K562 (cell line): ENCODE data around the gene GABRD. TPM values are rescaled to one million over a fixed set of nuclear protein-coding genes. Genes with fewer than 3 reads are reported as not detected.

Source experiments
- ATAC-seq: fragments of 200-7000 bp; cut with Tn5 transposase; 3 replicates; pipeline ENCODE4 v1.9.1; 2020; ENCODE audit warnings: moderate library complexity
- BruUV-seq: library from RNA; stranded (reverse); fragments of 400-500 nt; replicated peaks from 2 replicates; lab custom pipeline; 2021; lab: Mats Ljungman, UMichigan
- CTCF ChIA-PET: fragments of 300-600 bp; formaldehyde crosslinking; extraction: SDS; loops from one replicate; lab custom pipeline; 2021; ENCODE audit warnings: low intra/inter-chr PET ratio; lab: Yijun Ruan, JAX
- POLR2A ChIA-PET: fragments of 300-600, 350-650 bp; sonication (Branson Sonifier 250); formaldehyde crosslinking; extraction: SDS; loops from one replicate; lab custom pipeline; 2021; ENCODE audit warnings: antibody characterized with exemption, inconsistent platforms; lab: Yijun Ruan, JAX
- DNase-seq, 4 experiments: peaks; one replicate each; pipeline versions ENCODE4 v3.0.0 to v3.0.0-alpha.2; 2011 to 2018; ENCODE audit warnings: low spot score in 3 of 4, mixed read lengths in 3 of 4; ENCODE audit errors: extremely low read depth in 1 of 4
- FAIRE-seq: peaks from 2 replicates; lab custom pipeline; 2011; peaks lifted over from hg19 to GRCh38; lab: Jason Lieb, UNC
- H2AFZ ChIP-seq: 2 replicates; pipeline ENCODE4 v1.6.0; 2011; ENCODE audit warnings: low read depth, low read length, control low read depth, inconsistent platforms
- H3K27ac ChIP-seq: fragments of 200-600 bp; 3 replicates; pipeline ENCODE4 v1.8.0; 2011; ENCODE audit warnings: low read depth, mild to moderate bottlenecking, control low read depth, inconsistent platforms, low read length, moderate library complexity, mixed read lengths; ENCODE audit errors: extremely low read depth
- H3K27me3 ChIP-seq, 2 experiments: fragments of 300-600 bp in 1 of 2; 2 replicates in 1 of 2; 3 replicates in 1 of 2; pipeline versions ENCODE4 v1.6.0 to v1.8.0; 2011; ENCODE audit warnings: inconsistent platforms in 2 of 2, low read length in 2 of 2, mild to moderate bottlenecking in 1 of 2, mixed read lengths in 1 of 2, moderate library complexity in 1 of 2; ENCODE audit not compliant: control insufficient read depth in 2 of 2, insufficient read depth in 2 of 2
- H3K36me3 ChIP-seq: fragments of 300-600 bp; 3 replicates; pipeline ENCODE4 v1.8.0; 2011; ENCODE audit warnings: mild to moderate bottlenecking, low read length, inconsistent platforms; ENCODE audit not compliant: control insufficient read depth, insufficient read depth
- H3K4me1 ChIP-seq, 2 experiments: fragments of 200-600 bp in 1 of 2; replicated peaks in 1 of 2; 2 replicates in 1 of 2; 3 replicates in 1 of 2; pipeline versions ENCODE4 v1.5.1 to v1.8.0; 2011; ENCODE audit warnings: inconsistent platforms in 2 of 2, low read length in 2 of 2, mild to moderate bottlenecking in 1 of 2, mixed read lengths in 1 of 2, moderate library complexity in 1 of 2; ENCODE audit not compliant: control insufficient read depth in 2 of 2, insufficient read depth in 2 of 2
- H3K4me2 ChIP-seq: 2 replicates; pipeline ENCODE4 v1.6.1; 2011; ENCODE audit warnings: low read length, control low read depth, inconsistent platforms, mixed read lengths; ENCODE audit not compliant: insufficient read depth
- H3K4me3 ChIP-seq: fragments of 200-600 bp; sonication (generic), shearing (Covaris generic); 2 replicates; pipeline ENCODE4 v1.5.1; 2016; ENCODE audit warnings: control low read depth, inconsistent platforms
- H3K79me2 ChIP-seq: fragments of 200-600 bp; 3 replicates; pipeline ENCODE4 v1.8.0; 2011; ENCODE audit warnings: low read length, inconsistent platforms; ENCODE audit not compliant: control insufficient read depth, insufficient read depth
- H3K9ac ChIP-seq, 2 experiments: 2 replicates each; pipeline versions ENCODE4 v1.6.0 to v1.6.1; 2011; ENCODE audit warnings: low read depth in 2 of 2, low read length in 2 of 2, control low read depth in 1 of 2, inconsistent platforms in 1 of 2, mild to moderate bottlenecking in 1 of 2, mixed read lengths in 1 of 2; ENCODE audit not compliant: insufficient read depth in 1 of 2
- H3K9me1 ChIP-seq: one replicate; pipeline ENCODE4 v1.6.0; 2011; ENCODE audit warnings: inconsistent platforms, mild to moderate bottlenecking, low read length, moderate library complexity; ENCODE audit not compliant: control insufficient read depth, insufficient read depth
- H3K9me3 ChIP-seq: replicated peaks from 2 replicates; pipeline ENCODE4 v1.5.1; 2011; ENCODE audit warnings: low read depth, low read length, inconsistent platforms; ENCODE audit not compliant: control insufficient read depth, insufficient read depth
- H4K20me1 ChIP-seq: replicated peaks from 2 replicates; pipeline ENCODE4 v1.6.1; 2011; ENCODE audit warnings: low read length, inconsistent platforms, mixed read lengths; ENCODE audit not compliant: control insufficient read depth, insufficient read depth
- E2F6 ChIP-seq, 2 experiments: IDR thresholded peaks; 2 replicates each; pipeline ENCODE4 v1.6.1; 2011; ENCODE audit warnings: borderline replicate concordance in 1 of 2, control low read depth in 1 of 2, low read depth in 1 of 2, low read length in 1 of 2, mild to moderate bottlenecking in 1 of 2, mixed read lengths in 1 of 2, moderate library complexity in 1 of 2; ENCODE audit not compliant: insufficient read depth in 1 of 2, insufficient read length in 1 of 2, poor library complexity in 1 of 2, severe bottlenecking in 1 of 2; ENCODE audit errors: extremely low read depth in 1 of 2
- HMG20A ChIP-seq: fragments of 450-650 bp; formaldehyde crosslinking; conservative IDR thresholded peaks from 2 replicates; pipeline ENCODE4 v1.4.0; 2020; ENCODE audit warnings: mild to moderate bottlenecking, mixed read lengths
- USF1 ChIP-seq: sonication (generic); formaldehyde crosslinking; IDR thresholded peaks from 2 replicates; pipeline ENCODE4 v1.9.0; 2022; ENCODE audit warnings: mild to moderate bottlenecking, missing genetic modification reagents
- WGBS: fragments of 100-300 bp; shearing (Covaris generic); methylation state at CpG from one replicate; pipeline ENCODE4 v1.1.6; 2016; ENCODE audit warnings: low coverage, mixed read lengths; ENCODE audit not compliant: insufficient coverage; ENCODE audit errors: missing lambda C conversion rate; 5-methylcytosine and 5-hydroxymethylcytosine counted together
- in situ Hi-C: fragments of 300-500 bp; cut with MboI; formaldehyde crosslinking; loops from 4 replicates; pipeline ENCODE4 v1.15.0; 2018; ENCODE audit warnings: inconsistent platforms, mixed read lengths
- intact Hi-C: fragments of 100-400 bp; cut with micrococcal nuclease; formaldehyde crosslinking; loops from 2 replicates; pipeline ENCODE4 v1.14.2; 2022
- polyA plus RNA-seq, 8 experiments: library from polyadenylated mRNA; depleted of rRNA in 4 of 8; stranded (reverse) in 5 of 8; unstranded in 3 of 8; fragments of >200 nt; fragmentation: Nextera tagmentation in 2 of 8; fragmentation: Illumina TruSeq in 1 of 8; extraction: Ambion mirVana in 2 of 8; extraction: Trizol in 1 of 8; gene quantifications; 2 replicates each; pipeline versions ENCODE4 v1.2.1 to v1.2.3, GENCODE V29; 2011 to 2014; ENCODE audit warnings: inconsistent platforms in 1 of 8, missing spikeins in 1 of 8
- total RNA-seq, 7 experiments: library from RNA; depleted of rRNA in 6 of 7; stranded (reverse); fragments of >200 nt in 6 of 7; fragmentation: Illumina TruSeq in 2 of 7; extraction: Trizol in 2 of 7; gene quantifications; 2 replicates each; pipeline versions ENCODE4 v1.2.1 to v1.2.3, GENCODE V29; 2011 to 2021; ENCODE audit warnings: low replicate concordance in 1 of 7

Gene GABRD
- total and polyA plus RNA-seq, 9 of the 15 experiments (the other 6 are each of a cell fraction or from before 2014, with no cell fraction given), result 0.07 TPM; not detected in 8

GRCh38 chr1:2079396-2080085 is 60.4 kb downstream of the GABRD start:
- H3K36me3 ChIP-seq, result no peaks in the 10 kb centered on the region
- ChIA-PET POLR2A (interaction anchor here (0.7 kb wide), 2 partner anchors 321 to 1084 kb away, joined by 3 read pairs; no protein-coding TSS in a partner anchor), CTCF (no interaction called here)
- FAIRE-seq, result no peak
- no peak for DNase-seq
- no peak overlapping the region for H3K27ac ChIP-seq
- WGBS, result 19% methylated on average over 28 of the region's 28 CpGs
- H3K9me1 ChIP-seq, result no peaks in the 10 kb centered on the region
- no peaks in the 10 kb centered on the region; the same call in 1 of the 2 replicates for H4K20me1 ChIP-seq
- no TSS peak for BruUV-seq
- no peak overlapping the region for H3K4me3 ChIP-seq
- no peak overlapping the region for H3K9ac ChIP-seq
- peaks cover 0 to 16% of the 10 kb centered on the region in 2 experiments; a peak in 1 of 5 replicates for H3K4me1 ChIP-seq
- peaks cover 45 to 81% of the 10 kb centered on the region in 2 experiments for H3K27me3 ChIP-seq
- intact Hi-C loops (no loop called here), in situ Hi-C loops (no loop called here)
- H3K9me3 ChIP-seq, result peaks cover 6% of the 10 kb centered on the region; the same call in 1 of the 2 replicates
- peak; percentile 47; the same call in 1 of the 2 replicates for TF ChIP-seq USF1 (CRISPR knock-in tag)
- TF ChIP-seq HMG20A (CRISPR knock-in tag), result no peak
- TF ChIP-seq E2F6 (IDR thresholded peaks at IDR 0.05; ENCODE audit: borderline replicate concordance in 1 of 2, extremely low read depth in 1 of 2, insufficient read depth in 1 of 2, insufficient read length in 1 of 2, low read depth in 1 of 2, low read length in 1 of 2, poor library complexity in 1 of 2, severe bottlenecking in 1 of 2), result peak in 1 of 2 experiments; percentile 12
- ATAC-seq, result no peak
- no peaks in the 10 kb centered on the region for H3K79me2 ChIP-seq
- H3K4me2 ChIP-seq, result no peak overlapping the region
- H2AFZ ChIP-seq, result no peak overlapping the region
